ENCODE results near the gene CLCNKB. TPM values are rescaled to one million over a fixed set of nuclear protein-coding genes. Genes with fewer than 3 reads are reported as not detected.

The CLCNKB gene
- total and polyA plus RNA-seq, 2 of the 4 experiments (the other 2 are of a cell fraction), result 0.09 TPM; not detected in 1

DNA sequence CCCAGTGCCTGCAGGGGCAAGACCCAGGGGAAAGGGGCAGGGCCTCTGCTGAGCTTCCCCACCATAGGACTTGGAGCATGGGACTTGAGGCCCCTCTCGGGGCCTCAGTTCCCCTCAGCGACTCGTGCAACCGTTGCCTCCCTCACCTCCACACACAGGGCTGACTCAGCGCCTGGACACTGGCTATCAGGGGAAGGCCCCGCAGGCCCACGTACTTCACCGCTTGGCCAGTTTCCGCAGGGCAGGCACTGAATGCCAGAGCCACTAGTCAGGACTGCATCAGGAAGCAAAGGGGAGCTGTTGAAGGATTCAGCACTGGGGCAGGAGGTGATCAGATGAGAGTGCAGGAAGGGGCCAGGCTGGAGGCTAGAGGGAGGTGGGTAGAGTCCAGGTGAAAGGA is 45.4 kb downstream of the CLCNKB start:
- Histone ChIP-seq H2AK5ac (ENCODE audit: low read depth, low read length) (peak overlapping the region; percentile 43; the same call in 1 of the 2 replicates), H3K27ac (ENCODE audit: insufficient read depth, low read length) (no peak overlapping the region), H3K4me3 (ENCODE audit: insufficient read depth, low read depth, low read length) (no peak overlapping the region), H2AK9ac (replicated peaks; ENCODE audit: low read depth, low read length, poor library complexity) (peak overlapping the region; percentile 83), H2BK15ac (ENCODE audit: low read depth, low read length) (no peak overlapping the region), H2BK20ac (ENCODE audit: low read depth, low read length) (no peak overlapping the region), H3K79me1 (ENCODE audit: low read depth in 1 of 2, low read length in 2 of 2) (no peaks in the 10 kb centered on the region), H3K18ac (ENCODE audit: low read depth, low read length) (no peak overlapping the region), H3K4me1 (ENCODE audit: control insufficient read depth, insufficient read depth, low read length) (peaks cover 7% of the 10 kb centered on the region), H3K9me1 (ENCODE audit: insufficient read depth, low read length) (no peaks in the 10 kb centered on the region), H4K91ac (ENCODE audit: insufficient read depth, low read depth, low read length) (peak overlapping the region; percentile 34; the same call in 1 of the 2 replicates), H2BK120ac (ENCODE audit: low read depth, low read length) (peak overlapping the region; percentile 61), H3K9ac (ENCODE audit: low read depth, low read length) (no peak overlapping the region), H3K23ac (ENCODE audit: low read depth, low read length) (no peak overlapping the region), H4K20me1 (ENCODE audit: insufficient read depth, low read length) (no peaks in the 10 kb centered on the region), H3K36me3 (ENCODE audit: control insufficient read depth, insufficient read depth, low read length) (no peaks in the 10 kb centered on the region), H3K9me3 (ENCODE audit: control insufficient read depth, insufficient read depth, low read length) (no peaks in the 10 kb centered on the region), H4K5ac (ENCODE audit: low read depth, low read length) (no peak overlapping the region; the same call in 1 of the 2 replicates), H3K4ac (ENCODE audit: low read depth, low read length) (peak overlapping the region; percentile 43; the same call in 1 of the 2 replicates), H3K27me3 (ENCODE audit: control insufficient read depth, insufficient read depth, low read length) (no peaks in the 10 kb centered on the region; the same call in 1 of the 2 replicates), H2AFZ (replicated peaks; ENCODE audit: low read length, poor library complexity) (peak overlapping the region; percentile 60), H3K14ac (replicated peaks; ENCODE audit: low read depth, low read length) (no peak overlapping the region), H4K8ac (ENCODE audit: low read depth in 2 of 2, low read length in 2 of 2) (peak overlapping the region in 1 of 2 experiments; percentile 70; a peak in 1 of 4 replicates), H2BK5ac (ENCODE audit: low read depth, low read length, poor library complexity, severe bottlenecking) (peak overlapping the region; percentile 60), H3K4me2 (ENCODE audit: low read depth, low read length) (no peak overlapping the region), H3K56ac (ENCODE audit: extremely low read depth, insufficient read depth, low read length) (no peak overlapping the region)
- intact Hi-C loops (cut with micrococcal nuclease) (no loop called here), dilution Hi-C loops (cut with HindIII; ENCODE audit: low sequenced_read_pairs, unreplicated experiment) (no loop called here), in situ Hi-C loops (cut with MboI; ENCODE audit: low sequenced_read_pairs) (no loop called here)
- no TSS peak for BruUV-seq (replicated peaks)
- WGBS, 2 experiments (ENCODE audit: extremely low coverage in 2 of 2, insufficient read length in 1 of 2), result no CpG with 5 or more reads among the region's 9 CpGs
- peak; percentile 86 for DNase-seq
- ATAC-seq (ENCODE audit: low read depth), result peak; percentile 79
- CTCF ChIA-PET, result no interaction called here
- POLR2A ChIA-PET (ENCODE audit: unreplicated experiment), result no interaction called here
- TF ChIP-seq, protein P1, sequence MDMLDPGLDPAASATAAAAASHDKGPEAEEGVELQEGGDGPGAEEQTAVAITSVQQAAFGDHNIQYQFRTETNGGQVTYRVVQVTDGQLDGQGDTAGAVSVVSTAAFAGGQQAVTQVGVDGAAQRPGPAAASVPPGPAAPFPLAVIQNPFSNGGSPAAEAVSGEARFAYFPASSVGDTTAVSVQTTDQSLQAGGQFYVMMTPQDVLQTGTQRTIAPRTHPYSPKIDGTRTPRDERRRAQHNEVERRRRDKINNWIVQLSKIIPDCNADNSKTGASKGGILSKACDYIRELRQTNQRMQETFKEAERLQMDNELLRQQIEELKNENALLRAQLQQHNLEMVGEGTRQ (IDR thresholded peaks at IDR 0.05; ENCODE audit: low read depth, low read length), result no peak
- TF ChIP-seq MXI1 (IDR thresholded peaks at IDR 0.05; ENCODE audit: borderline replicate concordance, low read depth, low read length) (no peak), MAFK (IDR thresholded peaks at IDR 0.05; ENCODE audit: low read depth, low read length) (peak; percentile 78), MAZ (IDR thresholded peaks at IDR 0.05; ENCODE audit: borderline replicate concordance, low read depth, low read length) (0 out of 2 replicates have a peak, but pooled peaks have one; percentile 32), RCOR1 (IDR thresholded peaks at IDR 0.05; ENCODE audit: insufficient replicate concordance, low read length) (no peak), POLR2A (IDR thresholded peaks at IDR 0.05; ENCODE audit: low read depth, low read length) (no peak), BHLHE40 (IDR thresholded peaks at IDR 0.05; ENCODE audit: low read depth, low read length) (no peak), CHD1 (IDR thresholded peaks at IDR 0.05; ENCODE audit: low read depth, low read length) (no peak), CEBPB (IDR thresholded peaks at IDR 0.05; ENCODE audit: low read depth, low read length) (no peak), RAD21 (IDR thresholded peaks at IDR 0.05; ENCODE audit: low read length) (no peak), FOS (IDR thresholded peaks at IDR 0.05; ENCODE audit: low read depth, low read length) (peak; percentile 10; the same call in 1 of the 2 replicates), RFX5 (IDR thresholded peaks at IDR 0.05; ENCODE audit: low read depth, low read length) (no peak), SMC3 (IDR thresholded peaks at IDR 0.05; ENCODE audit: low read depth, low read length) (0 out of 2 replicates have a peak, but pooled peaks have one; percentile 9), NFE2L2 (IDR thresholded peaks at IDR 0.05; ENCODE audit: low read depth, low read length) (no peak)
- TF ChIP-seq, protein P2, sequence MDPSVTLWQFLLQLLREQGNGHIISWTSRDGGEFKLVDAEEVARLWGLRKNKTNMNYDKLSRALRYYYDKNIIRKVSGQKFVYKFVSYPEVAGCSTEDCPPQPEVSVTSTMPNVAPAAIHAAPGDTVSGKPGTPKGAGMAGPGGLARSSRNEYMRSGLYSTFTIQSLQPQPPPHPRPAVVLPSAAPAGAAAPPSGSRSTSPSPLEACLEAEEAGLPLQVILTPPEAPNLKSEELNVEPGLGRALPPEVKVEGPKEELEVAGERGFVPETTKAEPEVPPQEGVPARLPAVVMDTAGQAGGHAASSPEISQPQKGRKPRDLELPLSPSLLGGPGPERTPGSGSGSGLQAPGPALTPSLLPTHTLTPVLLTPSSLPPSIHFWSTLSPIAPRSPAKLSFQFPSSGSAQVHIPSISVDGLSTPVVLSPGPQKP (IDR thresholded peaks at IDR 0.05; ENCODE audit: borderline replicate concordance, low read depth, low read length), result no peak
